Heart left ventricle (tissue), 16 donors: ENCODE measurements around the gene ATF6. TPM values are rescaled to one million over a fixed set of nuclear protein-coding genes. Genes with fewer than 3 reads are reported as not detected.

ENCODE experiments used
- ATAC-seq, 4 donors: fragments of 200-7000 bp; cut with Tn5 transposase; one replicate each; pipeline ENCODE4 v1.9.1; 2020 to 2022; ENCODE audit warnings: moderate library complexity in 4 of 4, mild to moderate bottlenecking in 3 of 4, moderate number of reproducible peaks in 1 of 4
- DNase-seq, 5 donors: peaks; one replicate each; pipeline ENCODE4 v3.0.0-alpha.2; 2020
- H3K27ac ChIP-seq, 12 donors: fragments of 200-600 bp; sonication (generic) in 4 of 12; one replicate each; pipeline versions ENCODE4 v1.5.0 to v1.8.0; 2016 to 2022; ENCODE audit warnings: mild to moderate bottlenecking in 2 of 12
- H3K27me3 ChIP-seq, 9 donors: fragments of 200-600 bp; sonication (generic) in 2 of 9; one replicate each; pipeline versions ENCODE4 v1.5.1 to v1.8.0; 2016 to 2022; ENCODE audit warnings: mild to moderate bottlenecking in 3 of 9
- H3K36me3 ChIP-seq, 9 donors: fragments of 200-600 bp; sonication (generic) in 2 of 9; one replicate each; pipeline versions ENCODE4 v1.5.0 to v1.8.0; 2018 to 2022; ENCODE audit warnings: mild to moderate bottlenecking in 2 of 9
- H3K4me1 ChIP-seq, 12 donors: fragments of 200-600 bp; sonication (generic) in 4 of 12; one replicate each; pipeline versions ENCODE4 v1.5.0 to v1.8.0; 2016 to 2022; ENCODE audit warnings: mild to moderate bottlenecking in 3 of 12
- H3K4me3 ChIP-seq, 12 donors: fragments of 200-600 bp; sonication (generic) in 4 of 12; one replicate each; pipeline versions ENCODE4 v1.5.0 to v1.8.0; 2017 to 2022; ENCODE audit warnings: mild to moderate bottlenecking in 9 of 12, moderate library complexity in 4 of 12
- H3K9me3 ChIP-seq, 12 donors: fragments of 200-600 bp; sonication (generic) in 4 of 12; one replicate each; pipeline versions ENCODE4 v1.5.0 to v1.8.0; 2016 to 2022; ENCODE audit warnings: mild to moderate bottlenecking in 1 of 12
- POLR2A ChIP-seq, 2 donors: fragments of 450-650 bp; IDR thresholded peaks; one replicate each; pipeline ENCODE4 v1.6.1; 2017; ENCODE audit warnings: antibody characterized with exemption in 2 of 2, mild to moderate bottlenecking in 2 of 2, moderate library complexity in 2 of 2
- WGBS, 4 donors: extraction: QIAGEN DNeasy Blood & Tissue Kit in 2 of 4; methylation state at CpG; one replicate each; pipeline versions ENCODE4 v1.1.5 to v1.1.7; 2013 to 2018; 5-methylcytosine and 5-hydroxymethylcytosine counted together
- intact Hi-C, 10 donors: fragments of 100-400 bp; cut with DNase I; formaldehyde crosslinking; loops; one replicate each; pipeline versions ENCODE4 v1.11.1 to v1.14.2; 2022
- polyA plus RNA-seq, 2 donors: library from polyadenylated mRNA; stranded (reverse); fragments of 200-250 nt; gene quantifications; one replicate each; pipeline ENCODE4 v1.2.3, GENCODE V29; 2013
- total RNA-seq, 9 donors: library from RNA; depleted of rRNA in 2 of 9; stranded (reverse); fragments of >200 nt in 2 of 9; fragmentation: NEBNext Ultra II Directional in 3 of 9; extraction: Animal tissue kit (Norgen Biotek cat#: 25700) in 3 of 9; gene quantifications; one replicate each; pipeline versions ENCODE4 v1.1.0 to v1.2.4, GENCODE V29; 2016 to 2023
- TF ChIP-seq, protein P1 (sequence below), 12 donors: fragments of 200-600 bp; sonication (generic) in 4 of 12; IDR thresholded peaks; one replicate each; pipeline versions ENCODE4 v1.5.0 to v1.8.0; 2018 to 2022; ENCODE audit warnings: antibody characterized with exemption in 12 of 12, mild to moderate bottlenecking in 5 of 12
- donor health status: ischemic (EF 13 %, LVEDD 7.1; RV severe dilation, severe dysfunction).
- donor health status: healthy with polysubstance abuse.
- donor health status: DM: no; HTN: yes; CAD: no.
- donor health status: DM: no; HTN: no; CAD: no.
- donor health status: ischemic (EF 25% LVEDD 6.9; RV normal size, moderate dysfunction).
- donor health status: ischemic (EF 25% LVEDD 5.7; RV mildly dilated, moderate dysfunction).
- donor health status: healthy.
- donor health status: DM: yes; HTN: yes; CAD: no.
- donor health status: ischemic (EF 35%, LVEDD 5.7; RV mildly dilated, moderate dysfunction).
- donor health status: nonischemic (EF 11% LVEDD 7.7; RV severe dilation, severe dysfunction).
- donor health status: DM: yes; HTN: yes; CAD: no.
- donor health status: PGD.
- donor health status: ischemic (EF 29% LVEDD 5.4; RV normal size, mild dysfunction).
- donor health status: nonischemic (EF 23%, LVEDD 6.1; RV moderate dilation, normal function).

Gene ATF6
- total and polyA plus RNA-seq, 11 donors = 3.0 to 24.4 (median 16.3) TPM

DNA sequence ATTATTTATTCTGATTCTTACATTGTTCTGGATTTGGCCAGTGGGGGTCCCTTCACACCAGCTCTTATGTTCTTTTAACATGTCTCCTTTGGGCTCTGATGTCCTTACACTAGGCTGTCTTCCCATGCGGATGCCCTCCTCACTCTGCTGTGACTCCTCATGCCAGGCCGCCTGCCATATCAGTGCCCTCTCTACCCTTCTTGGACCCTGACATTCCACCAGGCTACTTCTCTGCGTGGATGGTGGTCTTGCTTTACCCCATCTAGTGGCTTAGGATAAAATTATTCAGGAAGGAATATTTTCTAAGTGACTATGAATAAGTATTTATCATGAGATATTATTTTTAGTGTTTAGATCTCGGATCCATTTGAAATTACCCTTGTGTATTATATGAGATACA, 21.2 kb downstream of the ATF6 start:
- Histone ChIP-seq H3K4me3 (no peak overlapping the region), H3K9me3 (no peaks in the 10 kb centered on the region), H3K27ac (no peak overlapping the region), H3K36me3 (peaks cover 0 to 97% (median 92%) of the 10 kb centered on the region in 9 donors), H3K4me1 (peaks cover 0 to 11% (median 0%) of the 10 kb centered on the region in 12 donors), H3K27me3 (no peaks in the 10 kb centered on the region)
- intact Hi-C loops = no loop called here
- WGBS, 4 donors = 75 to 80% (median 79%) methylated on average over 4 of the region's 4 CpGs
- DNase-seq = no peak
- ATAC-seq = no peak
- TF ChIP-seq POLR2A (IDR thresholded peaks at IDR 0.05) = no peak
- TF ChIP-seq, protein P1, sequence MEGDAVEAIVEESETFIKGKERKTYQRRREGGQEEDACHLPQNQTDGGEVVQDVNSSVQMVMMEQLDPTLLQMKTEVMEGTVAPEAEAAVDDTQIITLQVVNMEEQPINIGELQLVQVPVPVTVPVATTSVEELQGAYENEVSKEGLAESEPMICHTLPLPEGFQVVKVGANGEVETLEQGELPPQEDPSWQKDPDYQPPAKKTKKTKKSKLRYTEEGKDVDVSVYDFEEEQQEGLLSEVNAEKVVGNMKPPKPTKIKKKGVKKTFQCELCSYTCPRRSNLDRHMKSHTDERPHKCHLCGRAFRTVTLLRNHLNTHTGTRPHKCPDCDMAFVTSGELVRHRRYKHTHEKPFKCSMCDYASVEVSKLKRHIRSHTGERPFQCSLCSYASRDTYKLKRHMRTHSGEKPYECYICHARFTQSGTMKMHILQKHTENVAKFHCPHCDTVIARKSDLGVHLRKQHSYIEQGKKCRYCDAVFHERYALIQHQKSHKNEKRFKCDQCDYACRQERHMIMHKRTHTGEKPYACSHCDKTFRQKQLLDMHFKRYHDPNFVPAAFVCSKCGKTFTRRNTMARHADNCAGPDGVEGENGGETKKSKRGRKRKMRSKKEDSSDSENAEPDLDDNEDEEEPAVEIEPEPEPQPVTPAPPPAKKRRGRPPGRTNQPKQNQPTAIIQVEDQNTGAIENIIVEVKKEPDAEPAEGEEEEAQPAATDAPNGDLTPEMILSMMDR (IDR thresholded peaks at IDR 0.05) = no peak

DNA sequence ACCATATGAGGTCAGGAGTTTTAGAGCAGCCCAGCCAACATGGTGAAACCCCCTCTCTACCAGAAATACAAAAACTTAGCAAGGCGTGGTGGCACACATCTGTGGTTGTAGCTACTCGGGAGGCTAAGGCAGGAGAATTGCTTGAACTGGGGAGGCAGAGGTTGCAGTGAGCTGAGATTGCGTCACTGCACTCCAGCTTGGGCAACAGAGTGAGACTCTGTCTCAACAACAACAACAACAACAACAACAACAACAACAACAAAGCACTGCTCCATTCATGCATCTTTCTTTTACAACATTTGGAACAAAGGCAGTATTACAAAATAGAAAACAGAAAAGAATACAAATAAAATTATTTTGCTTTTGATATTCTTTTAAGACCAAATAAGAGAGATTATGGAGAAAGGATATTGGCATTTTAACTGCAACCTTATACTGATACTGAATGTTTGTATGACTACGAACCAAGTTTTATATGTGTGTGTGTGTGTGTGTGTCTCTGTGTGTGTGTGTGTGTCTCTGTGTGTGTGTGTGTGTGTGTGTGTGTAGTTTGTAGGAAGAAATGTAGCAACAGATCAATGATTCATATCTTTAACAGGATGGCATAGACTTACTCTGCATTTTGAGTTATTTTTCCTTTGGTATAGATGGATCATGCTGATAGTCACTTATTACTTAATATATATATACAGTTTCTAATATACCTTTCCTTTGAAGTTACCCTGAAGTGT, 24.6 kb downstream of the ATF6 start:
- Histone ChIP-seq H3K27me3 (no peaks in the 10 kb centered on the region), H3K9me3 (no peaks in the 10 kb centered on the region), H3K4me3 (no peak overlapping the region), H3K36me3 (peaks cover 0 to 97% (median 92%) of the 10 kb centered on the region in 9 donors), H3K4me1 (no peaks in the 10 kb centered on the region), H3K27ac (no peak overlapping the region)
- TF ChIP-seq, protein P1 (IDR thresholded peaks at IDR 0.05) = no peak
- no peak for TF ChIP-seq POLR2A (IDR thresholded peaks at IDR 0.05)
- 89 to 96% (median 94%) methylated on average over 4 of the region's 4 CpGs for WGBS, 4 donors
- ATAC-seq (no peak), DNase-seq (no peak)
- intact Hi-C loops = loop anchor here in 3 of 10 donors (5.0 to 10.0 kb wide), 3 partner anchors 54 to 247 kb away; no protein-coding TSS in a partner anchor

DNA sequence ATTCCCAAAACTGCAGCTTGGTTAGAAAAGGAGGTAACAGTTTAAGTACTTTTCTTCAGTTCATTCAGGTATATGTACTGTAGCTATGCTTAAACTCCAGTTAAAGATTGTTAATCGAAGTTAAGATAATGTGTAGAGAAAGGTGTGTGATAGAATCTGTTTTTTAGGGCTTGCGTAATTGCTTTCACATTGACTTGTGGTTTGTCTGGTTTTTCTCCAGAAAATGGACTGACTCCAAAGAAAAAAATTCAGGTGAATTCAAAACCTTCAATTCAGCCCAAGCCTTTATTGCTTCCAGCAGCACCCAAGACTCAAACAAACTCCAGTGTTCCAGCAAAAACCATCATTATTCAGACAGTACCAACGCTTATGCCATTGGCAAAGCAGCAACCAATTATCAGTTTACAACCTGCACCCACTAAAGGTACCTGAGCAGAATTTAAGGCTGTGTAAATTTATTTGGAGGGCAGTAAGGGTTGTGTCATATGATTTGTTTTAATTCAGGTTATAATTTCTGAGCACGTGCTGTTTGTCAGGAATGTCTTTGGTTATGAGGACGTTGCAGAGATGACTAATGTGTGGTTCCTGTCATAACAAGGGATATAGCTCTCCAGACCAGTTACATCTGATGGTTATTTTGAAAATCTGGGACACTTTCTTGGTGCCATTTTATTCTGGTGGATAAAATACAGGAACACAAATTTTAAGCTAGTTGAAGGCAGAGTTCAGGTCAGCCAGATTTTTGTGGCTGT, 26.0 kb downstream of the ATF6 start:
- Histone ChIP-seq H3K36me3 (peaks cover 0 to 97% (median 92%) of the 10 kb centered on the region in 9 donors), H3K9me3 (no peaks in the 10 kb centered on the region), H3K4me3 (no peak overlapping the region), H3K27ac (no peak overlapping the region), H3K4me1 (no peaks in the 10 kb centered on the region), H3K27me3 (no peaks in the 10 kb centered on the region)
- WGBS, 4 donors = 84 to 93% (median 91%) methylated on average over 5 of the region's 5 CpGs
- intact Hi-C loops = loop anchor here (1.0 to 10.0 kb wide), 5 partner anchors 53 to 245 kb away; no protein-coding TSS in a partner anchor
- TF ChIP-seq POLR2A (IDR thresholded peaks at IDR 0.05) = no peak
- TF ChIP-seq, protein P1 (IDR thresholded peaks at IDR 0.05) = no peak
- ATAC-seq = no peak
- no peak for DNase-seq

DNA sequence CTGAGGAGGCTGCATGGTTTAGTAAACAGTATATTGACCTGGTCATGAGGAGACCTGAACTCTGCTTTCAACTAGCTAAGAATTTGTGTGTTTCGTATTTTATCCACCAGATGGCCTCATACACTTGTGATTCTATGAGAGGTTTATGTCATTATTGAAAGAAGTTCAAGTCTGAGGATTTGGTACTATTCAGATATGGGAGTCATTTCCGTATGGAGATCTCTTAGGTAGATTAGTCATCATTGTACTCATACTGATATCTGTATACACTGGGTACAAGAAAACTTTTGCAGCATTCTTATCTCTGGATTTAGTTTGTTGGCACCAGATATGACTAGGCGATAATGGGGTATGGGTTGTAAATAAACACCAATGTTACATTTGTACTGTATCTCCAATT, 26.6 kb downstream of the ATF6 start:
- Histone ChIP-seq H3K36me3 (peaks cover 0 to 97% (median 92%) of the 10 kb centered on the region in 9 donors), H3K27ac (no peak overlapping the region), H3K27me3 (no peaks in the 10 kb centered on the region), H3K4me3 (no peak overlapping the region), H3K4me1 (no peaks in the 10 kb centered on the region), H3K9me3 (no peaks in the 10 kb centered on the region)
- TF ChIP-seq POLR2A (IDR thresholded peaks at IDR 0.05) = no peak
- TF ChIP-seq, protein P1 (IDR thresholded peaks at IDR 0.05) = peak; percentile 46 to 72 (median 59)
- WGBS, 4 donors = 35 to 46% (median 41%) methylated on average over 3 of the region's 3 CpGs
- ATAC-seq (peak in 3 of 4 donors; percentile 60 to 71 (median 62)), DNase-seq (no peak)
- intact Hi-C loops = loop anchor here (1.0 to 10.0 kb wide), 5 partner anchors 52 to 245 kb away; no protein-coding TSS in a partner anchor
